SK-N-MC (cell line): ENCODE results near the gene NRXN3.

Experiments used
- DNase-seq: peaks from one replicate; pipeline ENCODE4 v3.0.0-alpha.2; 2011; ENCODE audit warnings: low read depth, low spot score
- H3K27ac ChIP-seq: fragments of 200-600 bp; sonication (generic); 2 replicates; pipeline ENCODE4 v1.5.1; 2016; ENCODE audit warnings: mixed run types
- H3K36me3 ChIP-seq: fragments of 200-600 bp; sonication (generic); 2 replicates; pipeline ENCODE4 v1.6.1; 2017; ENCODE audit warnings: antibody characterized with exemption, low read length, mixed read lengths; ENCODE audit not compliant: insufficient read depth
- H3K4me3 ChIP-seq: fragments of 200-600 bp; sonication (generic); 2 replicates; pipeline ENCODE4 v1.5.1; 2016
- H3K9ac ChIP-seq: fragments of 200-600 bp; sonication (generic); 2 replicates; pipeline ENCODE4 v1.8.0; 2017; ENCODE audit warnings: mixed run types, mixed read lengths; ENCODE audit not compliant: insufficient read length
- H3K9me3 ChIP-seq: fragments of 200-600 bp; sonication (generic); 2 replicates; pipeline ENCODE4 v1.6.1; 2017; ENCODE audit warnings: low read depth, mild to moderate bottlenecking, antibody characterized with exemption, low read length, moderate library complexity, mixed read lengths
- EZH2 ChIP-seq: fragments of 200-600 bp; sonication (generic); IDR thresholded peaks from one replicate; pipeline ENCODE4 v1.6.1; 2017; ENCODE audit warnings: antibody characterized with exemption
- FOXP2 ChIP-seq: optimal IDR thresholded peaks from 2 replicates; pipeline ENCODE3; 2011; ENCODE audit warnings: mild to moderate bottlenecking, moderate library complexity; ENCODE audit not compliant: insufficient read depth; ENCODE audit errors: extremely low read length, control extremely low read depth
- POLR2AphosphoS5 ChIP-seq: IDR thresholded peaks from 2 replicates; pipeline ENCODE4 v1.6.1; 2012; ENCODE audit warnings: mild to moderate bottlenecking, low read depth, low read length, borderline replicate concordance

NRXN3 gene

DNA sequence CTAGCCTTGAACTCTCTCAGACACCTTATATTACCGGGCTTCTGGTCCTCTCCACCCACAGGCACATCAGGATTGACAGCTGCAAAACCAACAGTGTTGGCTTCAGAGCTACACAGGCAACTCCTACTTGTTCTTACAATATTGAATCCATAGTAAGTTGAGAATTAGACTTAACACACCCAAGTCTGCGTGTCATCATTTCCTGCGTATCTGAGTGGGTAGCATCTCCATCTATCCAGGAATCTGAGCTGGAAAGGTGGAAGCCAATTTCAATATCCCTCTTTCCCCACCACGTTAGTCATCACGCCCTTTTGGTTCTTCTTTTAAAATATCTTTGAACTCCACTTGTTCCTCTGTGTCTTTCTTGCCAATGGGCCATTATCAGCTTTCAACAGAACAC lies 37.2 kb downstream of the NRXN3 start:
- DNase-seq = no peak
- Histone ChIP-seq H3K9ac (no peak overlapping the region), H3K36me3 (no peaks in the 10 kb centered on the region), H3K27ac (no peak overlapping the region), H3K9me3 (no peaks in the 10 kb centered on the region), H3K4me3 (no peak overlapping the region)
- TF ChIP-seq POLR2AphosphoS5 (no peak), EZH2 (no peak), FOXP2 (no peak)

DNA sequence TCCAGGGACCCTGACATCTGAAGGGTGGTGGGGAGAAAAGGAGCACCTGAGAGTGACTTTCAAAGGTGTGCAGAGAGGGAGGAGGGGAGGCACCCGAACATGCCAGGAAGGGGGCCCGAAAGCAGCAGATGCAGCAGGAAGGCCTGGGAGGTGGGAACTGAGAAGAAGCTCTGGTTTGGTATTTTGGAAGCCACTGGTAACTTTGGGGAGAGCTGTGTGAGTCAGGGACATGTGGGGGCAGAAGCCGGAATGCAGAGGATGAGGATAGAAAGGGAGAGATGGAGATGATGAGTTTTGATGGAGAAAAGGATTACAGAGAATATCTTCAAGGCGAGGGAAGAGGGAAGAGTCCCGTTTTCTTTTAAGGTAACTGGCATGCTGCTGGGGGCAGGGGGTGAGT lies 50.1 kb downstream of the NRXN3 start:
- no peak for DNase-seq
- TF ChIP-seq POLR2AphosphoS5 = no peak
- H3K9ac ChIP-seq = no peak overlapping the region
- no peak overlapping the region for H3K27ac ChIP-seq
- H3K36me3 ChIP-seq = no peaks in the 10 kb centered on the region
- H3K4me3 ChIP-seq = no peak overlapping the region
- no peaks in the 10 kb centered on the region for H3K9me3 ChIP-seq

DNA sequence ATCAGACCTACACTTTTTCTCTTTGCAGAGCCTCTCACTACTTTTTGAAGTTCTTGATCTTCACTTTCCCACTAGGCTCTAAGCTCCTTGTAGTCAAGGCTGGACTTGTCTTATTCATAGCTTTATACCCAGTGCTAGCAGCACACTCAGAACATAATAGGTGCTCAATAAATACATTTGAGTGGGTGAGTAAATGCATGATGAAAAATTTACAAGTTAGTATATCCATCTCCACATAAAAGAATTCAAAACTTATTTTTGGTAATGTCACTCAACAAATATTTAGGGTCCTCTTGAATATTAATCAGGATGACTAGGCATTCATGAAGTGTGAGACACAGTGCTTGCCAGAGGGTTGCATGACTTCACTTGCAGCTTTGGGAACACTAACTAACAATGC lies 52.6 kb downstream of the NRXN3 start:
- Histone ChIP-seq H3K36me3 (no peaks in the 10 kb centered on the region), H3K4me3 (no peak overlapping the region), H3K9me3 (no peaks in the 10 kb centered on the region), H3K27ac (no peak overlapping the region), H3K9ac (no peak overlapping the region)
- DNase-seq = no peak
- TF ChIP-seq POLR2AphosphoS5 (no peak), EZH2 (no peak), FOXP2 (no peak)

DNA sequence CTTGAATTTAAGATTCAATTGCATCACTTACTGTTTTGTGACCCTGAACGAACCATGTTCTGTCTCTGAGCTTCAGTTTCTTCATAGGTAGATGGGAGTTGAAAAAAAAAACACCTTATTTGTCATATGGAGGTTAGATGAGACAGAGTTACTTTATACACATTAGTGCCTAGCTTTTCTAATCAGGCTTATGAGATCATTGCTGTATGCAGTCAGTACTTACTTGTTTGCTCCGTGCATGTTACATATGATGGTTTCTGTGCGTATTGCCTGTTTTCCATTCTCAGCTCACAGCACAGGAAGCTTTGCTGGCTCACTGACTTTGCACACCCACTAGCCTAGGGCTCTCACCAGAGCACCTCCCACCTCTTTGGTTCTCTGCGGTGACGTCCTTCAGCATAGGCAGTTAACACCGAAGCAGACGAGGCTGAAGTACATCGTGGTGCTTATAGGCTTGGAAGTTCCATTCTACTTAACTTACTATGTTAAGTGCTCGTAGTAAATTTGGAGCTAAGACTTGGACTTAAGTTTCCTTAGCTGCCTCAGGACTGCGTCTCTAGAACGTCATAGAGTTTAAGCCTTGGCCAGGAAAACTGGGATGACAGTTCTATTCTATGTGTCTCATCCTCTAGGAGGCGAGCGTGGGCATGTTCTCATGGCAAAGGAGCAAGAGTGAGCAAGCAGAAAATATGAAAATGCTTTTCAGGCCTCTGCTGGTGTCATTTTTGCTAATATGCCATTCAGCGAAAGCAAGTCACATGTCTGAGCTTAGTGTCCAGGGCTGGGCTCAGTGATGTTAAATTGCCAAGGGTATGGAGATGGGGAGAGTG lies 57.3 kb downstream of the NRXN3 start:
- Histone ChIP-seq H3K9me3 (no peaks in the 10 kb centered on the region), H3K4me3 (no peak overlapping the region), H3K36me3 (no peaks in the 10 kb centered on the region), H3K27ac (no peak overlapping the region), H3K9ac (no peak overlapping the region)
- DNase-seq = no peak
- TF ChIP-seq FOXP2 (no peak), POLR2AphosphoS5 (no peak), EZH2 (no peak)

DNA sequence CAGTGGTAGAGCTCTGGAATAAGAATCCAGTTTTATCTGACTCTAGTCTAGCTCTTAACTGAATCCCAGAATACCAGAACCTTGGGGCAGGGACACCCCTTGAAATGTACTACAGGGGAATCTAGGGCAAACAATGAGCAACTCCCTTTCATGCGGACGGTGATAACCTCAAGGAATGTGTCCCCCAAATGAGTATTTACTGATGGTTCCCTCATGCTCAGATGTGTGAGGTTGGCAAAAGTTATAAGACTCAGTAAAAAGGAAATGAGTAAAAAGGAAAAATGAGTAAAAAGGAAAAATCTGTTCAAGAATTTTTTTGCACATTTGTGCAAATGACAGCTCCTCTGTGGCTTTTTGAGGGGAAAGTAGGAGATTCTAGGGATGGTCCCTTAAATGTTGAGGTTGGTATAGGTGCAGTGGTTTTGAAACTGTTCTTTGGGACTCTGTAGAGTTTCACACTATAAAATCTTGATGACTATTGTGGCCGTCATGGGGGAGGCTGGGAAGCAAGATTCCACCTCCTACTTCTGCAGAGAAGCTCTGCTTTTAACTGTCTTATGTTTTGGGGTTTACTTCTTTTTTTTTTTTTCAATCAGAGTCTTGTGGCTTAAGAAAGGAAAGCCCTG lies 58.6 kb downstream of the NRXN3 start:
- no peak for DNase-seq
- Histone ChIP-seq H3K27ac (no peak overlapping the region), H3K4me3 (no peak overlapping the region), H3K9ac (no peak overlapping the region), H3K36me3 (no peaks in the 10 kb centered on the region), H3K9me3 (no peaks in the 10 kb centered on the region)
- no peak for TF ChIP-seq FOXP2
- no peak for TF ChIP-seq EZH2
- no peak for TF ChIP-seq POLR2AphosphoS5

DNA sequence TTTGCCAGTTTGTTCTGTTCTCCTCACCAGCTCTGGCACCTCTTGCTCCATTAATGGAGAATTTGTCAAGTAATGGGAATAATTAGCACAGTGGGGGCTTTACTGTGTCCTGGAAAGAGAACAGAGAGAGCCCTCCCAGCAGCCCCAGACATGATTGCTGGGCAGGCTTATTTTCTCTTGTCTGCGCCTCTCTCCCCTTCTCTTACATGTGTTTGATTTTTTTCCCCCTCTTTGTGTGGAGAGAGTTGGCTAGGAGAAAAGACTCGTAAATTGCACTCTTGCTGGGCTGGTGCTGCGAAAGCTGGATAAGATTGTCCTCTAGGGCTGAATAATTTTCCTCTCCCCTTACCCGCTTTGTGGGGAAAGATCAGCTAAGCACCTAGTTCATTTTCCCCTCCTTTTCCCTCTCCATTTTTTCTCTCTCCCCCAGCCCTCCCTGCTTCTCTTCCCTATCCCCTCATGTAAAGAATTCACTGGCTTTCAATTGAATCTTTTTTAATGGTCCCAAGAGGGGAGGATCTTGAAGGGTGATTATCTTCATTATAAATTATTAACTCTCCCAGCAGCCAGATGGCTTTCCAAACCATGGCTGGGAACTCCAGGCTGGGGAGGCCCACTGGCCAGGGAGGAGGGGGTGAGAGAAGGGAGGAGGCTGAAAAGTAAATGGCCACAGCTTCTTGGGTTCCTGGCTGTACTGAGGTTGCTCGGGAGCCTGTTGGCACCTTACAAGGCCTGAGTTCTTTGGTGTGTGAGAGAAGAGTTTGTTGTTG lies 62.2 kb downstream of the NRXN3 start:
- no peak overlapping the region for H3K9ac ChIP-seq
- H3K4me3 ChIP-seq = no peak overlapping the region
- no peaks in the 10 kb centered on the region for H3K9me3 ChIP-seq
- no peak overlapping the region for H3K27ac ChIP-seq
- no peaks in the 10 kb centered on the region for H3K36me3 ChIP-seq
- DNase-seq = no peak
- no peak for TF ChIP-seq FOXP2
- TF ChIP-seq POLR2AphosphoS5 = no peak
- TF ChIP-seq EZH2 = no peak

DNA sequence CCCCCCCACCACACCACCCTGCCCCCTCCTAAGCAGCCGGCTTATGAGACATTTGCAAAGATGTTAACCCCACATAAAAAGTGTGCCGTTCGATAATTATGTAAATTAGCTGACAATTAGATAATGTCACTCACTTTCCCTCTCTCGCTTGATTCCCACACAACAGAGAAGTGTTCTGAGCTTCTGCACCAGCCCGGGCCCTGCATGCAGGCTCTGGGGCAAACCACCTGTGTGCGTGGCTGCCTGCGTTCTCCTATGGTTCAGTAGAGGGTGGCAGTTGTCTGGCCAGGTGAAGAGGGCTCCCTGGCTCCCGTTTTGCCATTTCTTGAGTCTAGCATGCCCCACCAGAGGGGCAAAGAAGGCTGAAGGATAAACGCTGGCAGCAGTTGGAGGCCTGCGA lies 68.0 kb downstream of the NRXN3 start:
- DNase-seq = no peak
- Histone ChIP-seq H3K27ac (no peak overlapping the region), H3K36me3 (no peaks in the 10 kb centered on the region), H3K9me3 (no peaks in the 10 kb centered on the region), H3K4me3 (no peak overlapping the region), H3K9ac (no peak overlapping the region)
- TF ChIP-seq POLR2AphosphoS5 = no peak
- TF ChIP-seq FOXP2 = no peak
- no peak for TF ChIP-seq EZH2

DNA sequence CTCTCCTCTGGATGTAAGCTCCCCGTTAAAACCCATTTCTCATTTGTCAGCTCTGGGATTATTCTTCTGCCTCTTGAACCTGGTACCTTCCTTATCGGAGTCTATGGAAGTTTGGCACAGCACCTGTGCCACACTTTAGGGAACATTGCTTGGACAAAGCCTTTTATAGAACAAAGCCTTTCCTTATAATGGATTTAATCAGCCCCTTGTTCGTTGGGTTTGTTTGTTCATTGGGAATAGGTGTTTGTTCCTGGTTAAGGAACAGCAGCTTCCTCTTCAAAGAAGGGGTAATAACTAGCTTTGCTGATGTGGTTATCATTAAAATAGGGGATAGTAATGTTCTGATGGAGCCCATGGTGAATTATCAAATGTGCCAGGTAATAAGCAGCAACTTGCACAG lies 70.4 kb downstream of the NRXN3 start:
- DNase-seq = no peak
- TF ChIP-seq POLR2AphosphoS5 (no peak), EZH2 (no peak), FOXP2 (no peak)
- Histone ChIP-seq H3K4me3 (no peak overlapping the region), H3K9me3 (no peaks in the 10 kb centered on the region), H3K9ac (no peak overlapping the region), H3K27ac (no peak overlapping the region), H3K36me3 (no peaks in the 10 kb centered on the region)
